ENCODE measurements around the gene FZR1. TPM values are rescaled to one million over a fixed set of nuclear protein-coding genes. Genes with fewer than 3 reads are reported as not detected.

Gene FZR1
- total RNA-seq, 2 donors from 2014 or later: 32.2 to 64.9 TPM

DNA sequence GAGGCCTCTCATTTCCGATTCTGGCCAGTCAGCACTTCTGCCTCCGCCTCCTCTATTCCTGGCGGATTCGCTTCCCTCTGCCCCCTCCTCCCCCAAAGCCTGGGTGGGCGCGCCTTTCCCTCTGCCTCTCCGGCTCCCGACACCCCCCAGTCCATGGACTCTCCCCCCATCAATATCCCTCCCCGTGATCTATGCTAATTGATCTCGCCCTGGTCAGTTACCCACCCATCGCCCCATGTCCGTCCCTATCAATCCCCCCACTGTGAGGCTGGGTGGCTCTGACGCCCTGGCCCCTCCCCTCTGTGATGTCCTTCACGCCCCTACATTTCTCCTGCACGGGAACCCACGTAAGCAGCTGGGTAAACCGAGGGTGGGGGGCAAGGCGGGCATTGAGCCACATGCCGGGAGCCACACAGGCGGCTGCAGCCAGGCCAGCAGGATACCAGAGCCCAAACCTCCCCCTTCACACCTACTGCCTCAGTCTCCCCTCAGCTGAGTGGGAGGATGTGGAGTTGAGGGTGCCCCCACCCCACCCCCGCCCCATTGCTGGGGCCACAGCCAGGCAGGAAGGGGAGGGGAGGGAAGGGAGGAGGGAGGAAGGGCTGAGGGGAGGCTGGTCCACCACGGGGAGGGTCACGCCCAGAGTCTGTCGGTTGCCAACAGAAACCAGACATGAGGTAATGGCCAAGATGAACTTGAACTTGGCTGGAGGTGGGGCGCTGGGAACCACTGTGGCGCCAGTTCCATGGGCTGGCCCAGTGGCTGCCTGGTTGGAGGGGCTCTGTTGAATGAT, 46.8 kb upstream of the FZR1 start:
- H3K27ac ChIP-seq: peak overlapping the region; percentile 74 to 79
- peak; percentile 40 for DNase-seq (ENCODE audit: low spot score)
- H3K9me3 ChIP-seq: no peaks in the 10 kb centered on the region
- TF ChIP-seq POLR2A (IDR thresholded peaks at IDR 0.05) (no peak), POLR2AphosphoS5 (IDR thresholded peaks at IDR 0.05) (peak; percentile 47)
- no peaks in the 10 kb centered on the region for H3K27me3 ChIP-seq (replicated peaks; ENCODE audit: insufficient read depth)
- no peaks in the 10 kb centered on the region for H3K4me1 ChIP-seq (replicated peaks)
- intact Hi-C loops (cut with DNase I): no loop called here
- 48% methylated on average over 26 of the region's 26 CpGs for WGBS
- peaks cover 7 to 16% of the 10 kb centered on the region in 2 donors for H3K36me3 ChIP-seq
- no peak overlapping the region for H3K4me3 ChIP-seq

DNA sequence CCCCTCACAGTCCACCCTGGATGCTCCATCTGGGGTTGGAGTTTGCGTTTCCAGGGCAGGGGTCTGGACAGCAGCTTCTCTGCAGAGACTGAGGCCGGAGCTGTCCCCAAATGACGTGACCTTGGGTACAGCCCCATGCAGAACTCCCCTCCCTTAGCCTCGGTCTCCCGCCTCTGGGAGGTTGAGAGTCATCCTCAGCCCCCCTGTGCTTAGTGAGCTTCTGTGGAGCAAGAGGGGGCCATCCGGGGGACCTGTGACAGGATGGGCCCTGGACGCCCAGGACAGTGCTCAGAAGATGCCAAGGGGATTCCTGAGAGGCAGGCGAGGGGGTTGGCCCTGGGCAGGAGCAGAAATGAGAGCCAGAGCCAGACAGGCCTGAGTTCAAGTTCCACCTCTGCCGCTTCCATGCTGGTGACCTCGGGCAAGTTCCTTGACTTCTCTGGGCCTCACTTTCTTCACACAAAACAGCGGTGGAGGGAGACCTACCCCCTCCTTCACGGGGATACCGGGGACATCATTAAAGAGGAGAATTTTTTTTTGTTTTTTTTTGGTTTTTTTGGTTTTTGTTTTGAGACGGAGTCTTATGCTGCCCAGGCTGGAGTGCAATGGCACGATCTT, 46.0 kb upstream of the FZR1 start:
- Histone ChIP-seq H3K27ac (peak overlapping the region; percentile 74 to 79), H3K36me3 (peaks cover 0 to 13% of the 10 kb centered on the region in 2 donors), H3K9me3 (no peaks in the 10 kb centered on the region), H3K4me3 (no peak overlapping the region), H3K27me3 (replicated peaks; ENCODE audit: insufficient read depth) (no peaks in the 10 kb centered on the region), H3K4me1 (replicated peaks) (no peaks in the 10 kb centered on the region)
- 73% methylated on average over 15 of the region's 15 CpGs for WGBS
- intact Hi-C loops (cut with DNase I): no loop called here
- DNase-seq (ENCODE audit: low spot score): no peak
- no peak for TF ChIP-seq POLR2AphosphoS5 (IDR thresholded peaks at IDR 0.05)
- TF ChIP-seq POLR2A (IDR thresholded peaks at IDR 0.05): no peak
- TF ChIP-seq, protein P1, sequence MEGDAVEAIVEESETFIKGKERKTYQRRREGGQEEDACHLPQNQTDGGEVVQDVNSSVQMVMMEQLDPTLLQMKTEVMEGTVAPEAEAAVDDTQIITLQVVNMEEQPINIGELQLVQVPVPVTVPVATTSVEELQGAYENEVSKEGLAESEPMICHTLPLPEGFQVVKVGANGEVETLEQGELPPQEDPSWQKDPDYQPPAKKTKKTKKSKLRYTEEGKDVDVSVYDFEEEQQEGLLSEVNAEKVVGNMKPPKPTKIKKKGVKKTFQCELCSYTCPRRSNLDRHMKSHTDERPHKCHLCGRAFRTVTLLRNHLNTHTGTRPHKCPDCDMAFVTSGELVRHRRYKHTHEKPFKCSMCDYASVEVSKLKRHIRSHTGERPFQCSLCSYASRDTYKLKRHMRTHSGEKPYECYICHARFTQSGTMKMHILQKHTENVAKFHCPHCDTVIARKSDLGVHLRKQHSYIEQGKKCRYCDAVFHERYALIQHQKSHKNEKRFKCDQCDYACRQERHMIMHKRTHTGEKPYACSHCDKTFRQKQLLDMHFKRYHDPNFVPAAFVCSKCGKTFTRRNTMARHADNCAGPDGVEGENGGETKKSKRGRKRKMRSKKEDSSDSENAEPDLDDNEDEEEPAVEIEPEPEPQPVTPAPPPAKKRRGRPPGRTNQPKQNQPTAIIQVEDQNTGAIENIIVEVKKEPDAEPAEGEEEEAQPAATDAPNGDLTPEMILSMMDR (IDR thresholded peaks at IDR 0.05): no peak

DNA sequence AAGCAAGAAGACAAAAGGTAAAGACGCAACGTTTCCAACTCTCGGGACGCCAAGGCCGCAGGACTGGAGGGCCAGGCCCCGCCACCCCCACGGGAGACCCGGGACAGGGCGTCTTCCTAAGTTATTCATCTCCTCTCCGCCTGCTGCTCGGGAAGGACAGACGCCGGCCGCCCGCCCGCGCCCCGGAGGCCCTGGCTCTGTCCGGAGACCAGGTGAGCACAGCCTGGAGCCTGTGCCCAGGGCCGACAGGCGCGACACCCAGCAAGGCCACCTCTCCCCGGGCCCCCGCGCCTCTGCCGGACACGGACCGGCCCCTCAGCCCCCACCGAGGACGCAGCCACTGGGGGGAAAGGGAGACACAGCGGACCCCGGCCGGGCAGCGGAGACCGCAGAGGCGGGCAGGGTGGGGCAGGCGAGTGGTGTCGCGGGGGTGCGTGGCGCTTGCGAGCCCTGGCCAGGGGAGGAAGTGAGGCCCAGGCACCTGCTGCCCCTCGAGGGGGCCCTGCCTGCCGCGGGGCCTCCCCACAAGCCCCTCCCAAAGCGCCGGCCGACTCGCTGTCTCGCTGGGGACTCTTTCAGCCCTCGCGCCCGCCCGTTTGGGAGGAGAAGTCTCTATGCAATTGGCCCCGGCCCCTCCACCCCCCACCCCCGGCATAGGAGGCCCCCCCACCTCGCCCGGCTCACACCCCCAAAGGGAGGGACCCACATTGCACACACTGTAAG, 43.0 kb upstream of the FZR1 start:
- Histone ChIP-seq H3K4me3 (no peak overlapping the region), H3K9me3 (no peaks in the 10 kb centered on the region), H3K27me3 (replicated peaks; ENCODE audit: insufficient read depth) (no peaks in the 10 kb centered on the region), H3K36me3 (peaks cover 0 to 6% of the 10 kb centered on the region in 2 donors), H3K4me1 (replicated peaks) (no peaks in the 10 kb centered on the region), H3K27ac (peak overlapping the region; percentile 42 to 48)
- TF ChIP-seq POLR2A (IDR thresholded peaks at IDR 0.05) (no peak), POLR2AphosphoS5 (IDR thresholded peaks at IDR 0.05) (no peak)
- TF ChIP-seq, protein P1 (IDR thresholded peaks at IDR 0.05): no peak
- WGBS: 63% methylated on average over 36 of the region's 58 CpGs
- DNase-seq (ENCODE audit: low spot score): no peak
- intact Hi-C loops (cut with DNase I): no loop called here

DNA sequence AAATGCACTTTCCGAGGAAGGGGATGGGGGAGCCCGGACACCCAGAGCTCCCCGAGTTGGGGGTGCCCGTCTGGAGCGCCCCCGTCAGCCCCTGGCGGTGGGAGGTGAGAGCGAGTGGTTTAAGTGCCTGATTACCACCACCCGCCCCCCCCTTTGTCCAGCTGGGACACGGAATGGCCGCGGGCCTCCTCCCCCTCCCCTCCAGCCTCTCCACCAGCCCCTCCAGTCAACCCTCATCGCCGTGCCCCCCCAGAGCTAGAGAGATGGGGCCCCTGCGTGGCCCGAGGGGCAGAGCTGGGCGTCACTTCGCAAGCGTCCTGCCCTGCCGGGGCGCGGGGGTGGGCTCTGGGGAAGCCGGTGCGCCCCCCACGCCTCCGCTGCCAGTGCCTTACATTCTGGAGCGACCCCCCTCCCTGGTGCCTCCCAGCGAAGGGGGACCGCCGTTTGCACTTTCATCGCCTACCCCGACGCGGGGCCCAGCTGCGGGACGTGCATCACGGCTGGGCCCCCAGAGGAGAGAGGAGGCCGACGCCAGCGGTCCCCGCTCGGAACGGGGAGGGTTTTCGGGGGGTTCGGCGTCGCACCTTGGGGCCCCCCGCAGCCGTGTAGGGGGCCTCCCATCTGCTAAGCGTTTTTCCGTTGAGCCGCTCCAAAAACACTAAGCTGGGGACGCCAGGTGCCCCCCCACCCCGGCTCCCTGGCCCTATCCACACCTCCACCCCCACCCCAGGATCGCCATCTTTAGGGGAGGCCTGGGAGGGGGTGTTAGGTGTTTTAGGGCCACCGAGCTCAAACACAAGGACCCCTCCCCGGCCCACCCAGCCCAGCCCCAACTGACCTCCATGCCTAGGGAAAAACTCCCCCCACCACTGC, 42.2 kb upstream of the FZR1 start:
- Histone ChIP-seq H3K4me1 (replicated peaks) (no peaks in the 10 kb centered on the region), H3K27ac (peak overlapping the region; percentile 42 to 48), H3K27me3 (replicated peaks; ENCODE audit: insufficient read depth) (no peaks in the 10 kb centered on the region), H3K36me3 (peaks cover 0 to 6% of the 10 kb centered on the region in 2 donors), H3K9me3 (no peaks in the 10 kb centered on the region), H3K4me3 (no peak overlapping the region)
- intact Hi-C loops (cut with DNase I): no loop called here
- DNase-seq (ENCODE audit: low spot score): no peak
- 73% methylated on average over 43 of the region's 57 CpGs for WGBS
- TF ChIP-seq POLR2A (IDR thresholded peaks at IDR 0.05) (no peak), POLR2AphosphoS5 (IDR thresholded peaks at IDR 0.05) (no peak)
- TF ChIP-seq, protein P1 (IDR thresholded peaks at IDR 0.05): no peak

Measured in prostate gland (tissue), 2 donors.